Heart right ventricle (tissue), 16 donors: Measurements from ENCODE around the gene CPNE5. TPM values are rescaled to one million over a fixed set of nuclear protein-coding genes. Genes with fewer than 3 reads are reported as not detected.

Source experiments
- ATAC-seq, 8 donors: fragments of 200-7000 bp; cut with Tn5 transposase; one replicate each; pipeline ENCODE4 v1.9.1; 2020; ENCODE audit warnings: mild to moderate bottlenecking in 8 of 8, moderate library complexity in 8 of 8, moderate number of reproducible peaks in 1 of 8
- DNase-seq, 2 donors: peaks; one replicate each; pipeline ENCODE4 v3.0.0-alpha.2; 2020
- H3K27ac ChIP-seq, 10 donors: fragments of 200-600 bp; sonication (generic) in 2 of 10; one replicate each; pipeline versions ENCODE4 v1.5.0 to v1.8.0; 2020 to 2022; ENCODE audit warnings: mild to moderate bottlenecking in 3 of 10
- H3K27me3 ChIP-seq, 7 donors: fragments of 200-600 bp; one replicate each; pipeline ENCODE4 v1.8.0; 2021 to 2022; ENCODE audit warnings: mild to moderate bottlenecking in 2 of 7
- H3K36me3 ChIP-seq, 9 donors: fragments of 200-600 bp; sonication (generic) in 1 of 9; one replicate each; pipeline versions ENCODE4 v1.5.0 to v1.8.0; 2020 to 2022; ENCODE audit warnings: mild to moderate bottlenecking in 2 of 9
- H3K4me1 ChIP-seq, 9 donors: fragments of 200-600 bp; sonication (generic) in 1 of 9; one replicate each; pipeline versions ENCODE4 v1.5.0 to v1.8.0; 2020 to 2022; ENCODE audit warnings: mild to moderate bottlenecking in 4 of 9
- H3K4me3 ChIP-seq, 10 donors: fragments of 200-600 bp; sonication (generic) in 2 of 10; one replicate each; pipeline versions ENCODE4 v1.5.0 to v1.8.0; 2020 to 2022; ENCODE audit warnings: mild to moderate bottlenecking in 7 of 10, moderate library complexity in 2 of 10
- H3K9me3 ChIP-seq, 11 donors: fragments of 200-600 bp in 10 of 11; sonication (generic) in 2 of 11; one replicate each; pipeline versions ENCODE4 v1.5.0 to v1.8.0; 2013 to 2022; ENCODE audit warnings: mild to moderate bottlenecking in 2 of 11, control low read depth in 1 of 11, moderate library complexity in 1 of 11
- CTCF ChIP-seq, 9 donors: fragments of 200-600 bp; sonication (generic) in 2 of 9; IDR thresholded peaks; one replicate each; pipeline versions ENCODE4 v1.5.0 to v1.8.0; 2021 to 2022; ENCODE audit warnings: antibody characterized with exemption in 9 of 9, mild to moderate bottlenecking in 5 of 9, moderate library complexity in 1 of 9
- WGBS, 2 donors: extraction: QIAGEN DNeasy Blood & Tissue Kit; methylation state at CpG; one replicate each; pipeline ENCODE4 v1.1.7; 2013; ENCODE audit warnings: inconsistent platforms in 1 of 2; 5-methylcytosine and 5-hydroxymethylcytosine counted together
- intact Hi-C, 10 donors: fragments of 100-400 bp; cut with DNase I; formaldehyde crosslinking; loops; one replicate each; pipeline versions ENCODE4 v1.11.1 to v1.14.2; 2022
- polyA plus RNA-seq, 2 donors: library from polyadenylated mRNA; stranded (reverse); fragments of 200-250 nt; gene quantifications; one replicate each; pipeline ENCODE4 v1.2.3, GENCODE V29; 2013
- total RNA-seq, 10 donors: library from RNA; stranded (reverse); fragmentation: NEBNext Ultra II Directional in 3 of 10; extraction: Animal tissue kit (Norgen Biotek cat#: 25700) in 3 of 10; gene quantifications; one replicate each; pipeline versions ENCODE4 v1.2.1 to v1.2.4, GENCODE V29; 2021 to 2023
- donor health status: Arrhythmogenic right ventricular cardiomyopathy.
- donor health status: ischemic (EF 13 %, LVEDD 7.1; RV severe dilation, severe dysfunction).
- donor health status: healthy with polysubstance abuse.
- donor health status: DM: no; HTN: yes; CAD: no.
- donor health status: DM: no; HTN: no; CAD: no.
- donor health status: ischemic (EF 25% LVEDD 6.9; RV normal size, moderate dysfunction).
- donor health status: ischemic (EF 25% LVEDD 5.7; RV mildly dilated, moderate dysfunction).
- donor health status: healthy.
- donor health status: DM: yes; HTN: yes; CAD: no.
- donor health status: Ischemic cardiomyopathy.
- donor health status: ischemic (EF 35%, LVEDD 5.7; RV mildly dilated, moderate dysfunction).
- donor health status: nonischemic (EF 11% LVEDD 7.7; RV severe dilation, severe dysfunction).
- donor health status: DM: yes; HTN: yes; CAD: no.
- donor health status: PGD.
- donor health status: ischemic (EF 29% LVEDD 5.4; RV normal size, mild dysfunction).
- donor health status: nonischemic (EF 23%, LVEDD 6.1; RV moderate dilation, normal function).

The CPNE5 gene
- total and polyA plus RNA-seq, 12 donors: 2.8 to 98.2 (median 24.4) TPM

DNA sequence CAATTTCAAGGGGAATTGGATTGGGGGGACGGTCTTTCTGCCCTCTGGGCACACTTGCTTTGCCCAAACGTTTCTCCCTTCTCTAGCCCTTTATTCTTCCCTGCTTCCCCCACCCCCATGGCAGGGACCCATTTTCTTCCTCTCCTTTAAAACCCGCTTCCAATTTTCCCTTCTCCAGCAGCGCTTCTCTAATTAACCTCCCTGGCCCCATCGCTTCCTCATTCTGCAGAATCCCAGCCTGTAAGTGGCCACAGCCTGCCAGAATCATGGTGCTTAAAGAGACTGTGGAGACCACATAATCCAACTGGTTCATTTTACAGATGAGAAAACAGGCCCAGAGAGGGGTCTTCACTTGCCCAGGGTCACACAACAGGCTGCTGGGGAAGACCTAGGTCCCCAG, 61.4 kb downstream of the CPNE5 start:
- intact Hi-C loops: no loop called here
- peaks cover 0 to 15% (median 0%) of the 10 kb centered on the region in 9 donors for H3K36me3 ChIP-seq
- 59 to 64% methylated on average over 5 of the region's 5 CpGs for WGBS, 2 donors
- no peak for ATAC-seq
- peaks cover 0 to 17% (median 0%) of the 10 kb centered on the region in 9 donors for H3K4me1 ChIP-seq
- H3K27me3 ChIP-seq: no peaks in the 10 kb centered on the region
- no peaks in the 10 kb centered on the region for H3K9me3 ChIP-seq
- no peak for DNase-seq
- no peak overlapping the region for H3K27ac ChIP-seq
- H3K4me3 ChIP-seq: no peak overlapping the region
- TF ChIP-seq CTCF (IDR thresholded peaks at IDR 0.05): no peak

- DNase-seq (no peak), ATAC-seq (no peak)
- no peaks in the 10 kb centered on the region for H3K9me3 ChIP-seq
- no peak for TF ChIP-seq CTCF (IDR thresholded peaks at IDR 0.05)
- peaks cover 0 to 17% (median 0%) of the 10 kb centered on the region in 9 donors for H3K4me1 ChIP-seq
- WGBS, 2 donors: 93% methylated on average over 5 of the region's 5 CpGs
- H3K36me3 ChIP-seq: peaks cover 0 to 15% (median 0%) of the 10 kb centered on the region in 9 donors
- H3K4me3 ChIP-seq: no peak overlapping the region
- H3K27me3 ChIP-seq: no peaks in the 10 kb centered on the region
- H3K27ac ChIP-seq: no peak overlapping the region
- intact Hi-C loops: no loop called here
Measured at GRCh38 chr6:36776167-36776566, 63.1 kb downstream of the CPNE5 start.

GRCh38 chr6:36774331-36774730, 64.9 kb downstream of the CPNE5 start:
- 84 to 86% methylated on average over 5 of the region's 5 CpGs for WGBS, 2 donors
- Histone ChIP-seq H3K27me3 (no peaks in the 10 kb centered on the region), H3K36me3 (peaks cover 0 to 15% (median 0%) of the 10 kb centered on the region in 9 donors), H3K27ac (no peak overlapping the region), H3K9me3 (no peaks in the 10 kb centered on the region), H3K4me3 (no peak overlapping the region), H3K4me1 (peaks cover 9 to 25% (median 12%) of the 10 kb centered on the region in 9 donors)
- TF ChIP-seq CTCF (IDR thresholded peaks at IDR 0.05): no peak
- ATAC-seq (no peak), DNase-seq (no peak)
- intact Hi-C loops: loop anchor here in 1 of 10 donors (5.0 kb wide), 1 partner anchor 243 kb away; no protein-coding TSS in a partner anchor

GRCh38 chr6:36772397-36772796, 66.8 kb downstream of the CPNE5 start:
- 93 to 95% methylated on average over 8 of the region's 8 CpGs for WGBS, 2 donors
- peaks cover 9 to 31% (median 28%) of the 10 kb centered on the region in 9 donors for H3K4me1 ChIP-seq
- peaks cover 0 to 15% (median 0%) of the 10 kb centered on the region in 9 donors for H3K36me3 ChIP-seq
- no peak for ATAC-seq
- no peak for DNase-seq
- intact Hi-C loops: loop anchor here in 1 of 10 donors (5.0 kb wide), 1 partner anchor 245 kb away; no protein-coding TSS in a partner anchor
- no peaks in the 10 kb centered on the region for H3K9me3 ChIP-seq
- no peak for TF ChIP-seq CTCF (IDR thresholded peaks at IDR 0.05)
- H3K27ac ChIP-seq: no peak overlapping the region
- no peaks in the 10 kb centered on the region for H3K27me3 ChIP-seq
- no peak overlapping the region for H3K4me3 ChIP-seq
